Measurements from ENCODE around the gene MRPS15. TPM values are rescaled to one million over a fixed set of nuclear protein-coding genes. Genes with fewer than 3 reads are reported as not detected.

The MRPS15 gene
- total RNA-seq, 4 donors from 2014 or later, result 19.5 to 59.5 (median 42.4) TPM

- H3K4me1 ChIP-seq, result peaks cover 3 to 15% (median 8%) of the 10 kb centered on the region in 4 donors
- 95 to 96% methylated on average over 4 of the region's 4 CpGs for WGBS, 2 donors (ENCODE audit: low coverage in 1 of 2)
- no peak overlapping the region for H3K4me3 ChIP-seq
- no peaks in the 10 kb centered on the region for H3K27me3 ChIP-seq
- intact Hi-C loops (cut with DNase I; ENCODE audit: low total_unique reads), result no loop called here
- H3K27ac ChIP-seq, result no peak overlapping the region
- no peaks in the 10 kb centered on the region for H3K9me3 ChIP-seq
- in situ Hi-C loops (cut with MboI; ENCODE audit: low pct_ligation_motif_present in 1 of 4, low pct_unique_long_range_greater_than_20kb in 1 of 4, low sequenced_read_pairs in 3 of 4), result no loop called here
- TF ChIP-seq POLR2AphosphoS5 (IDR thresholded peaks at IDR 0.05) (no peak), CTCF (IDR thresholded peaks at IDR 0.05) (no peak), POLR2A (IDR thresholded peaks at IDR 0.05) (no peak), EP300 (IDR thresholded peaks at IDR 0.05; ENCODE audit: low read depth) (no peak)
- no peaks in the 10 kb centered on the region for H3K36me3 ChIP-seq
- no peak for DNase-seq
Observed at GRCh38 chr1:36448530-36449056, 15.6 kb downstream of the MRPS15 start.

GRCh38 chr1:36447450-36447849 is 16.7 kb downstream of the MRPS15 start:
- intact Hi-C loops (cut with DNase I; ENCODE audit: low total_unique reads) (no loop called here), in situ Hi-C loops (cut with MboI; ENCODE audit: low pct_ligation_motif_present in 1 of 4, low pct_unique_long_range_greater_than_20kb in 1 of 4, low sequenced_read_pairs in 3 of 4) (no loop called here)
- peaks cover 3 to 15% (median 8%) of the 10 kb centered on the region in 4 donors for H3K4me1 ChIP-seq
- no peak overlapping the region for H3K27ac ChIP-seq
- no peaks in the 10 kb centered on the region for H3K9me3 ChIP-seq
- H3K36me3 ChIP-seq, result no peaks in the 10 kb centered on the region
- DNase-seq, result no peak
- no peaks in the 10 kb centered on the region for H3K27me3 ChIP-seq
- H3K4me3 ChIP-seq, result no peak overlapping the region
- TF ChIP-seq CTCF (IDR thresholded peaks at IDR 0.05) (no peak), POLR2AphosphoS5 (IDR thresholded peaks at IDR 0.05) (no peak), POLR2A (IDR thresholded peaks at IDR 0.05) (no peak), EP300 (IDR thresholded peaks at IDR 0.05; ENCODE audit: low read depth) (no peak)

DNA sequence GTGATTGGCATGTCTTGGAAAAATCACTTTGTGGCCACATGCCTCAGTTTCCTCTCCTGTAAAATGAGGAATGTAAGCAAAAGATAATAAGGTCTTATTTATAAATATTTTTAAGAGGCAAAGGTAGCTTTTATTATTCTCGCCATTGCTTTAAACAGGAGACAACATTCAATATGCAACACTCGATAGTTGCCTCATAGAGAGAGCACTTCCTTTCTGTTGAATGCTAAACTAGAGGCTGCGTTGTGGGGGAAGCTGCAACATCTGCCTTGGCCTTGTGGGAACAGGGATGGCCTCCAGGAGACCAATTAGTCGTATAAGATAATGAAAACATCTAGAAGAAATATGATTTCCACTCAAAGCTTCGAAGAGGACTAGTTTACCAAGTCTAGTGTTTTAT is 17.4 kb downstream of the MRPS15 start:
- 61 to 77% methylated on average over 5 of the region's 5 CpGs for WGBS, 2 donors (ENCODE audit: low coverage in 1 of 2)
- H3K27ac ChIP-seq, result no peak overlapping the region
- H3K4me3 ChIP-seq, result no peak overlapping the region
- TF ChIP-seq CTCF (IDR thresholded peaks at IDR 0.05) (no peak), POLR2AphosphoS5 (IDR thresholded peaks at IDR 0.05) (no peak), EP300 (IDR thresholded peaks at IDR 0.05; ENCODE audit: low read depth) (no peak), POLR2A (IDR thresholded peaks at IDR 0.05) (no peak)
- intact Hi-C loops (cut with DNase I; ENCODE audit: low total_unique reads), result no loop called here
- H3K9me3 ChIP-seq, result no peaks in the 10 kb centered on the region
- H3K27me3 ChIP-seq, result no peaks in the 10 kb centered on the region
- H3K4me1 ChIP-seq, result peaks cover 3 to 15% (median 8%) of the 10 kb centered on the region in 4 donors
- DNase-seq, result no peak
- in situ Hi-C loops (cut with MboI; ENCODE audit: low pct_ligation_motif_present in 1 of 4, low pct_unique_long_range_greater_than_20kb in 1 of 4, low sequenced_read_pairs in 3 of 4), result no loop called here
- H3K36me3 ChIP-seq, result no peaks in the 10 kb centered on the region

DNA sequence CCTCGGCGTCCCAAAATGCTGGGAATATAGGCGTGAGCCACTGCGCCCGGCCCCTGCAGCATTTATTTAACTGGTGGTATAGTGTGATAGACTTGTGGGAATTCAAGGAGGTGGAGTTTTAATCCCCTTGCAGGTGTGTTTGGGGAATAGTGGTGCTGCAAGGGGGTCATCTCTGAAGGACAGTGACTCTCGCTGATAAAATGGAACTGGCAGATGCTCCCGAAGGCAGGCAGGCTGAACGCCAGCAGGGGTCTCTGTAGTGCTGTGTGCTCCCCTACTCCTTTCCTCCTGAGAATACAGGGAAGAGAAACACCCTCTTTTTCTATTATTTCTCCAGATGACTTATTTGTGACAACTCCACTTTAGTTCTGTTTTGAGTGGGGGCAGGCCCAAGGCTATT is 17.9 kb downstream of the MRPS15 start:
- no peak overlapping the region for H3K27ac ChIP-seq
- H3K9me3 ChIP-seq, result no peaks in the 10 kb centered on the region
- no peaks in the 10 kb centered on the region for H3K27me3 ChIP-seq
- no peak for TF ChIP-seq POLR2AphosphoS5 (IDR thresholded peaks at IDR 0.05)
- TF ChIP-seq EP300 (IDR thresholded peaks at IDR 0.05; ENCODE audit: low read depth), result no peak
- no peak for TF ChIP-seq POLR2A (IDR thresholded peaks at IDR 0.05)
- no peak for TF ChIP-seq CTCF (IDR thresholded peaks at IDR 0.05)
- in situ Hi-C loops (cut with MboI; ENCODE audit: low pct_ligation_motif_present in 1 of 4, low pct_unique_long_range_greater_than_20kb in 1 of 4, low sequenced_read_pairs in 3 of 4), result no loop called here
- intact Hi-C loops (cut with DNase I; ENCODE audit: low total_unique reads), result no loop called here
- H3K4me1 ChIP-seq, result peaks cover 3 to 12% (median 7%) of the 10 kb centered on the region in 4 donors
- whole genome bisulfite sequencing, 2 donors (ENCODE audit: low coverage in 1 of 2), result 71% methylated on average over 8 of the region's 8 CpGs; no CpG with 5 or more reads in 1 of the 2 donors
- no peaks in the 10 kb centered on the region for H3K36me3 ChIP-seq
- H3K4me3 ChIP-seq, result no peak overlapping the region
- no peak for DNase-seq
